WTC11 (cell line): Measurements from ENCODE around the gene SYNDIG1. TPM values are rescaled to one million over a fixed set of nuclear protein-coding genes. Genes with fewer than 3 reads are reported as not detected.

Source experiments
- ATAC-seq: fragments of 200-7000 bp; cut with Tn5 transposase; 2 replicates; pipeline ENCODE4 v1.10.0; 2021; ENCODE audit warnings: mild to moderate bottlenecking, moderate library complexity
- CTCF ChIA-PET: fragments of 300-600 bp; sonication (Branson Sonifier 250); formaldehyde crosslinking; loops from one replicate; lab custom pipeline; 2021; ENCODE audit warnings: antibody characterized with exemption; lab: Charles Lee
- POLR2A ChIA-PET: fragments of 350-600 bp; sonication (Branson Sonifier 250); formaldehyde crosslinking; loops from one replicate; lab custom pipeline; 2021; ENCODE audit warnings: antibody characterized with exemption; lab: Charles Lee
- DNase-seq: peaks from one replicate; pipeline ENCODE4 v3.0.0; 2021; ENCODE audit warnings: low spot score
- H3K27ac Mint-ChIP-seq: 2 replicates; pipeline ENCODE4 v1.8.0; 2021; ENCODE audit warnings: mixed read lengths
- H3K27me3 Mint-ChIP-seq: 2 replicates; pipeline ENCODE4 v1.8.0; 2021; ENCODE audit warnings: low read depth, mild to moderate bottlenecking, moderate library complexity, mixed read lengths
- H3K36me3 Mint-ChIP-seq: 2 replicates; pipeline ENCODE4 v1.8.0; 2021; ENCODE audit warnings: mixed read lengths
- H3K4me1 Mint-ChIP-seq: 2 replicates; pipeline ENCODE4 v1.8.0; 2022; ENCODE audit warnings: mixed read lengths
- H3K4me3 Mint-ChIP-seq: 2 replicates; pipeline ENCODE4 v1.8.0; 2021; ENCODE audit warnings: mild to moderate bottlenecking, moderate library complexity, mixed read lengths
- H3K9me3 Mint-ChIP-seq: 2 replicates; pipeline ENCODE4 v1.8.0; 2021; ENCODE audit warnings: mixed read lengths
- E2F4 ChIP-seq: sonication (generic); formaldehyde crosslinking; IDR thresholded peaks from 2 replicates; pipeline ENCODE4 v1.8.1; 2022; ENCODE audit warnings: low read depth, mild to moderate bottlenecking, moderate library complexity, missing genetic modification reagents, borderline replicate concordance
- EMX1 ChIP-seq: fragments of 250-450 bp; sonication (Bioruptor Pico); IDR thresholded peaks from 2 replicates; pipeline ENCODE4 v1.8.0; 2021; ENCODE audit warnings: mild to moderate bottlenecking
- FOXJ3 ChIP-seq: sonication (generic); formaldehyde crosslinking; IDR thresholded peaks from 2 replicates; pipeline ENCODE4 v1.9.0; 2021; ENCODE audit warnings: missing genetic modification reagents, mild to moderate bottlenecking, borderline replicate concordance
- FOXK1 ChIP-seq: sonication (generic); formaldehyde crosslinking; IDR thresholded peaks from 2 replicates; pipeline ENCODE4 v1.8.0; 2022; ENCODE audit warnings: mild to moderate bottlenecking, moderate library complexity, missing genetic modification reagents
- GABPB1 ChIP-seq: sonication (generic); formaldehyde crosslinking; IDR thresholded peaks from 2 replicates; pipeline ENCODE4 v1.8.1; 2023; ENCODE audit warnings: mild to moderate bottlenecking, missing genetic modification reagents
- HMGA2 ChIP-seq: fragments of 250-450 bp; sonication (Bioruptor Pico); IDR thresholded peaks from 2 replicates; pipeline ENCODE4 v1.4.0; 2021; ENCODE audit warnings: mild to moderate bottlenecking, moderate library complexity
- JUN ChIP-seq: sonication (generic); formaldehyde crosslinking; IDR thresholded peaks from 2 replicates; pipeline ENCODE4 v1.8.0; 2023; ENCODE audit warnings: mild to moderate bottlenecking, missing genetic modification reagents
- NFYB ChIP-seq: sonication (generic); formaldehyde crosslinking; conservative IDR thresholded peaks from 2 replicates; pipeline ENCODE4 v1.8.0; 2022; ENCODE audit warnings: low read depth, missing genetic modification reagents
- OVOL2 ChIP-seq: fragments of 250-450 bp; sonication (Bioruptor Pico); IDR thresholded peaks from 2 replicates; pipeline ENCODE4 v1.9.0; 2021; ENCODE audit warnings: mild to moderate bottlenecking, borderline replicate concordance
- RELA ChIP-seq: sonication (generic); formaldehyde crosslinking; IDR thresholded peaks from 2 replicates; pipeline ENCODE4 v1.8.1; 2022; ENCODE audit warnings: missing genetic modification reagents, mild to moderate bottlenecking, borderline replicate concordance
- SP1 ChIP-seq: sonication (generic); formaldehyde crosslinking; conservative IDR thresholded peaks from 2 replicates; pipeline ENCODE4 v1.8.1; 2022; ENCODE audit warnings: missing genetic modification reagents
- ZNF512 ChIP-seq: sonication (generic); formaldehyde crosslinking; IDR thresholded peaks from 2 replicates; pipeline ENCODE4 v1.8.1; 2022; ENCODE audit warnings: missing genetic modification reagents, borderline replicate concordance
- total RNA-seq: library from RNA; stranded (reverse); gene quantifications from 3 replicates; pipeline ENCODE4 v1.2.3, GENCODE V29; 2021
- TF ChIP-seq, protein P1 (sequence below): sonication (generic); formaldehyde crosslinking; IDR thresholded peaks from 2 replicates; pipeline ENCODE4 v1.8.1; 2023; ENCODE audit warnings: mild to moderate bottlenecking, missing genetic modification reagents, borderline replicate concordance
- TF ChIP-seq, protein P2 (sequence below): sonication (generic); formaldehyde crosslinking; IDR thresholded peaks from 2 replicates; pipeline ENCODE4 v1.8.0; 2023; ENCODE audit warnings: mild to moderate bottlenecking, missing genetic modification reagents
- TF ChIP-seq, protein P3 (sequence below): fragments of 250-450 bp; sonication (Bioruptor Pico); IDR thresholded peaks from 2 replicates; pipeline ENCODE4 v2.1.2; 2022; ENCODE audit warnings: mild to moderate bottlenecking, moderate library complexity
- TF ChIP-seq, protein P4 (sequence below): sonication (generic); formaldehyde crosslinking; IDR thresholded peaks from 2 replicates; pipeline ENCODE4 v1.8.0; 2022; ENCODE audit warnings: mild to moderate bottlenecking, missing genetic modification reagents
- TF ChIP-seq, protein P5 (sequence below): sonication (generic); formaldehyde crosslinking; IDR thresholded peaks from 2 replicates; pipeline ENCODE4 v1.8.1; 2023; ENCODE audit warnings: mild to moderate bottlenecking, missing genetic modification reagents
- TF ChIP-seq, protein P6 (sequence below): sonication (generic); formaldehyde crosslinking; IDR thresholded peaks from 2 replicates; pipeline ENCODE4 v1.8.1; 2022; ENCODE audit warnings: mild to moderate bottlenecking, missing genetic modification reagents, moderate library complexity, borderline replicate concordance

Gene SYNDIG1
- total RNA-seq, 1 experiment from 2014 or later = 6.4 TPM

DNA sequence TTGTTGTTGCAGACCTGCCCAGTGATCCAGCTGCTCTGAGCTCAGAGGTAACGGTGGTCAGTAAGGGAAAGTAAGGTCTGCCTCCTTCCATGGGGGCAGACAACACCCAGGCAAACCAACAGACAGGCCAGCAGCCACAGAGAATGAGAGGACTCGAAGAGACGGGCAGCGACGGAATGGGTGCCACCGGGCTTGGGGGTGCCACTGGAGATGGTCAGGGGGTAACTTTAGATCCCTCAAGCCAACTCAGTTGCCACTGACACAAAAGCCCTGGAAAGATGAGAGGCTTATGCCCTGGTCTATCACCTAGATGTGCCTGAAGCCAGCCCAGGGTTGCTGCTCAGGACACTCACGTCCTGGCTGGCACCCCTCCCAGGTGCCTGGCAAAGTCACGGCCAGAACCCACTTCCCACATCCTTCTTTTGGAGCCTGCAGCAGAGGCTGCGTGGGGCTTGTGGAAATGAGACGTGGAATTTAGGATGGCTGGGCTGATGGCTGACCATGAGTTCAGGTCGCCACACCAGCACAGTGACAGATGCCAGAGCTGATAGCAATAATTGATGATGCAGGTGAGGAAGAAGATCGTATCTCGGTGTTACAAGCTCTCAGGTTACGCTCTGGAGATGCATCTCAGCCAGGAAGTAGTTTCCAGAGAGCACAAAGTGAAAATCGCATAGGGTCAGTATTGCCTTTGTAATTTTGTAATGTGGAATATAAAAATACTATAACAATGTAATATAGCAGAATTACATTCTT lies 209.1 kb downstream of the SYNDIG1 start (continued):
- TF ChIP-seq HMGA2 (no peak), ZNF512 (CRISPR knock-in tag) (no peak), GABPB1 (CRISPR knock-in tag) (no peak), JUN (CRISPR knock-in tag) (no peak), EMX1 (CRISPR knock-in tag) (no peak), RELA (CRISPR knock-in tag) (no peak)
- TF ChIP-seq, protein P1, sequence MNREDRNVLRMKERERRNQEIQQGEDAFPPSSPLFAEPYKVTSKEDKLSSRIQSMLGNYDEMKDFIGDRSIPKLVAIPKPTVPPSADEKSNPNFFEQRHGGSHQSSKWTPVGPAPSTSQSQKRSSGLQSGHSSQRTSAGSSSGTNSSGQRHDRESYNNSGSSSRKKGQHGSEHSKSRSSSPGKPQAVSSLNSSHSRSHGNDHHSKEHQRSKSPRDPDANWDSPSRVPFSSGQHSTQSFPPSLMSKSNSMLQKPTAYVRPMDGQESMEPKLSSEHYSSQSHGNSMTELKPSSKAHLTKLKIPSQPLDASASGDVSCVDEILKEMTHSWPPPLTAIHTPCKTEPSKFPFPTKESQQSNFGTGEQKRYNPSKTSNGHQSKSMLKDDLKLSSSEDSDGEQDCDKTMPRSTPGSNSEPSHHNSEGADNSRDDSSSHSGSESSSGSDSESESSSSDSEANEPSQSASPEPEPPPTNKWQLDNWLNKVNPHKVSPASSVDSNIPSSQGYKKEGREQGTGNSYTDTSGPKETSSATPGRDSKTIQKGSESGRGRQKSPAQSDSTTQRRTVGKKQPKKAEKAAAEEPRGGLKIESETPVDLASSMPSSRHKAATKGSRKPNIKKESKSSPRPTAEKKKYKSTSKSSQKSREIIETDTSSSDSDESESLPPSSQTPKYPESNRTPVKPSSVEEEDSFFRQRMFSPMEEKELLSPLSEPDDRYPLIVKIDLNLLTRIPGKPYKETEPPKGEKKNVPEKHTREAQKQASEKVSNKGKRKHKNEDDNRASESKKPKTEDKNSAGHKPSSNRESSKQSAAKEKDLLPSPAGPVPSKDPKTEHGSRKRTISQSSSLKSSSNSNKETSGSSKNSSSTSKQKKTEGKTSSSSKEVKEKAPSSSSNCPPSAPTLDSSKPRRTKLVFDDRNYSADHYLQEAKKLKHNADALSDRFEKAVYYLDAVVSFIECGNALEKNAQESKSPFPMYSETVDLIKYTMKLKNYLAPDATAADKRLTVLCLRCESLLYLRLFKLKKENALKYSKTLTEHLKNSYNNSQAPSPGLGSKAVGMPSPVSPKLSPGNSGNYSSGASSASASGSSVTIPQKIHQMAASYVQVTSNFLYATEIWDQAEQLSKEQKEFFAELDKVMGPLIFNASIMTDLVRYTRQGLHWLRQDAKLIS (CRISPR knock-in tag) = no peak
- TF ChIP-seq, protein P2, sequence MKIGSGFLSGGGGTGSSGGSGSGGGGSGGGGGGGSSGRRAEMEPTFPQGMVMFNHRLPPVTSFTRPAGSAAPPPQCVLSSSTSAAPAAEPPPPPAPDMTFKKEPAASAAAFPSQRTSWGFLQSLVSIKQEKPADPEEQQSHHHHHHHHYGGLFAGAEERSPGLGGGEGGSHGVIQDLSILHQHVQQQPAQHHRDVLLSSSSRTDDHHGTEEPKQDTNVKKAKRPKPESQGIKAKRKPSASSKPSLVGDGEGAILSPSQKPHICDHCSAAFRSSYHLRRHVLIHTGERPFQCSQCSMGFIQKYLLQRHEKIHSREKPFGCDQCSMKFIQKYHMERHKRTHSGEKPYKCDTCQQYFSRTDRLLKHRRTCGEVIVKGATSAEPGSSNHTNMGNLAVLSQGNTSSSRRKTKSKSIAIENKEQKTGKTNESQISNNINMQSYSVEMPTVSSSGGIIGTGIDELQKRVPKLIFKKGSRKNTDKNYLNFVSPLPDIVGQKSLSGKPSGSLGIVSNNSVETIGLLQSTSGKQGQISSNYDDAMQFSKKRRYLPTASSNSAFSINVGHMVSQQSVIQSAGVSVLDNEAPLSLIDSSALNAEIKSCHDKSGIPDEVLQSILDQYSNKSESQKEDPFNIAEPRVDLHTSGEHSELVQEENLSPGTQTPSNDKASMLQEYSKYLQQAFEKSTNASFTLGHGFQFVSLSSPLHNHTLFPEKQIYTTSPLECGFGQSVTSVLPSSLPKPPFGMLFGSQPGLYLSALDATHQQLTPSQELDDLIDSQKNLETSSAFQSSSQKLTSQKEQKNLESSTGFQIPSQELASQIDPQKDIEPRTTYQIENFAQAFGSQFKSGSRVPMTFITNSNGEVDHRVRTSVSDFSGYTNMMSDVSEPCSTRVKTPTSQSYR (CRISPR knock-in tag) = no peak
- TF ChIP-seq, protein P3, sequence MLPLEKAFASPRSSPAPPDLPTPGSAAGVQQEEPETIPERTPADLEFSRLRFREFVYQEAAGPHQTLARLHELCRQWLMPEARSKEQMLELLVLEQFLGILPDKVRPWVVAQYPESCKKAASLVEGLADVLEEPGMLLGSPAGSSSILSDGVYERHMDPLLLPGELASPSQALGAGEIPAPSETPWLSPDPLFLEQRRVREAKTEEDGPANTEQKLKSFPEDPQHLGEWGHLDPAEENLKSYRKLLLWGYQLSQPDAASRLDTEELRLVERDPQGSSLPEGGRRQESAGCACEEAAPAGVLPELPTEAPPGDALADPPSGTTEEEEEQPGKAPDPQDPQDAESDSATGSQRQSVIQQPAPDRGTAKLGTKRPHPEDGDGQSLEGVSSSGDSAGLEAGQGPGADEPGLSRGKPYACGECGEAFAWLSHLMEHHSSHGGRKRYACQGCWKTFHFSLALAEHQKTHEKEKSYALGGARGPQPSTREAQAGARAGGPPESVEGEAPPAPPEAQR (CRISPR knock-in tag) = no peak
- TF ChIP-seq, protein P4, sequence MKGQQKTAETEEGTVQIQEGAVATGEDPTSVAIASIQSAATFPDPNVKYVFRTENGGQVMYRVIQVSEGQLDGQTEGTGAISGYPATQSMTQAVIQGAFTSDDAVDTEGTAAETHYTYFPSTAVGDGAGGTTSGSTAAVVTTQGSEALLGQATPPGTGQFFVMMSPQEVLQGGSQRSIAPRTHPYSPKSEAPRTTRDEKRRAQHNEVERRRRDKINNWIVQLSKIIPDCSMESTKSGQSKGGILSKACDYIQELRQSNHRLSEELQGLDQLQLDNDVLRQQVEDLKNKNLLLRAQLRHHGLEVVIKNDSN (CRISPR knock-in tag) = no peak

- Mint-ChIP-seq H3K9me3 (peaks cover 7% of the 10 kb centered on the region), H3K27ac (no peak overlapping the region), H3K36me3 (no peaks in the 10 kb centered on the region), H3K27me3 (no peaks in the 10 kb centered on the region), H3K4me1 (no peaks in the 10 kb centered on the region), H3K4me3 (no peak overlapping the region)
- ChIA-PET CTCF (no interaction called here), POLR2A (no interaction called here)
- ATAC-seq (no peak), DNase-seq (no peak)
- TF ChIP-seq GABPB1 (CRISPR knock-in tag) (no peak), OVOL2 (CRISPR knock-in tag) (no peak), FOXJ3 (no peak), SP1 (CRISPR knock-in tag) (no peak), FOXK1 (CRISPR knock-in tag) (no peak), E2F4 (CRISPR knock-in tag) (no peak), NFYB (CRISPR knock-in tag) (no peak)
- TF ChIP-seq, protein P5, sequence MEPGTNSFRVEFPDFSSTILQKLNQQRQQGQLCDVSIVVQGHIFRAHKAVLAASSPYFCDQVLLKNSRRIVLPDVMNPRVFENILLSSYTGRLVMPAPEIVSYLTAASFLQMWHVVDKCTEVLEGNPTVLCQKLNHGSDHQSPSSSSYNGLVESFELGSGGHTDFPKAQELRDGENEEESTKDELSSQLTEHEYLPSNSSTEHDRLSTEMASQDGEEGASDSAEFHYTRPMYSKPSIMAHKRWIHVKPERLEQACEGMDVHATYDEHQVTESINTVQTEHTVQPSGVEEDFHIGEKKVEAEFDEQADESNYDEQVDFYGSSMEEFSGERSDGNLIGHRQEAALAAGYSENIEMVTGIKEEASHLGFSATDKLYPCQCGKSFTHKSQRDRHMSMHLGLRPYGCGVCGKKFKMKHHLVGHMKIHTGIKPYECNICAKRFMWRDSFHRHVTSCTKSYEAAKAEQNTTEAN (CRISPR knock-in tag) = no peak
- TF ChIP-seq, protein P6, sequence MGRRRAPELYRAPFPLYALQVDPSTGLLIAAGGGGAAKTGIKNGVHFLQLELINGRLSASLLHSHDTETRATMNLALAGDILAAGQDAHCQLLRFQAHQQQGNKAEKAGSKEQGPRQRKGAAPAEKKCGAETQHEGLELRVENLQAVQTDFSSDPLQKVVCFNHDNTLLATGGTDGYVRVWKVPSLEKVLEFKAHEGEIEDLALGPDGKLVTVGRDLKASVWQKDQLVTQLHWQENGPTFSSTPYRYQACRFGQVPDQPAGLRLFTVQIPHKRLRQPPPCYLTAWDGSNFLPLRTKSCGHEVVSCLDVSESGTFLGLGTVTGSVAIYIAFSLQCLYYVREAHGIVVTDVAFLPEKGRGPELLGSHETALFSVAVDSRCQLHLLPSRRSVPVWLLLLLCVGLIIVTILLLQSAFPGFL (CRISPR knock-in tag) = no peak
Measured at GRCh38 chr20:24679448-24680047, 210.1 kb downstream of the SYNDIG1 start.
